ENCODE measurements around the gene HK3. TPM values are rescaled to one million over a fixed set of nuclear protein-coding genes. Genes with fewer than 3 reads are reported as not detected.
"Not testable (repeated sequence)": the region's sequence is repeated elsewhere in the genome, so short reads cannot be mapped to it uniquely, and the experiment has no call there.

Gene HK3
- total RNA-seq, 1 experiment from 2014 or later, result 1.5 TPM

- CTCF ChIA-PET, result no interaction called here
- intact Hi-C loops (cut with micrococcal nuclease; ENCODE audit: unreplicated experiment), result no loop called here
These were observed 23.2 kb downstream of the HK3 start for GRCh38 chr5:176875783-176876505.

GRCh38 chr5:176875014-176875550 is 24.1 kb downstream of the HK3 start:
- H3K27ac Mint-ChIP-seq (ENCODE audit: unreplicated experiment), result no peak overlapping the region
- no peaks in the 10 kb centered on the region for H3K4me1 Mint-ChIP-seq (ENCODE audit: low read depth, unreplicated experiment)
- CTCF ChIA-PET, result no interaction called here
- intact Hi-C loops (cut with micrococcal nuclease; ENCODE audit: unreplicated experiment), result no loop called here
- BruUV-seq (replicated peaks), result no TSS peak
- H3K9me3 Mint-ChIP-seq (ENCODE audit: low read depth, unreplicated experiment), result no peaks in the 10 kb centered on the region
- H3K4me3 Mint-ChIP-seq (ENCODE audit: low read depth, unreplicated experiment), result no peak overlapping the region
- no peak for TF ChIP-seq CTCF (IDR thresholded peaks at IDR 0.05; ENCODE audit: unreplicated experiment)
- no peaks in the 10 kb centered on the region for H3K36me3 Mint-ChIP-seq (ENCODE audit: insufficient read depth, unreplicated experiment)
- H3K27me3 Mint-ChIP-seq (ENCODE audit: unreplicated experiment), result no peaks in the 10 kb centered on the region
- DNase-seq, result no peak

More at GRCh38 chr5:176875783-176876505, 23.2 kb downstream of the HK3 start:
- DNase-seq, result no peak
- BruUV-seq (replicated peaks), result no TSS peak
- H3K4me1 Mint-ChIP-seq (ENCODE audit: low read depth, unreplicated experiment), result no peaks in the 10 kb centered on the region
- TF ChIP-seq CTCF (IDR thresholded peaks at IDR 0.05; ENCODE audit: unreplicated experiment), result no peak
- no peak overlapping the region for H3K27ac Mint-ChIP-seq (ENCODE audit: unreplicated experiment)
- H3K4me3 Mint-ChIP-seq (ENCODE audit: low read depth, unreplicated experiment), result no peak overlapping the region
- no peaks in the 10 kb centered on the region for H3K27me3 Mint-ChIP-seq (ENCODE audit: unreplicated experiment)
- no peaks in the 10 kb centered on the region for H3K36me3 Mint-ChIP-seq (ENCODE audit: insufficient read depth, unreplicated experiment)
- H3K9me3 Mint-ChIP-seq (ENCODE audit: low read depth, unreplicated experiment), result no peaks in the 10 kb centered on the region

- no peak for TF ChIP-seq CTCF (IDR thresholded peaks at IDR 0.05; ENCODE audit: unreplicated experiment)
- no peak for DNase-seq
- no TSS peak for BruUV-seq (replicated peaks)
- Mint-ChIP-seq H3K27me3 (ENCODE audit: unreplicated experiment) (no peaks in the 10 kb centered on the region), H3K4me1 (ENCODE audit: low read depth, unreplicated experiment) (no peaks in the 10 kb centered on the region), H3K27ac (ENCODE audit: unreplicated experiment) (no peak overlapping the region), H3K9me3 (ENCODE audit: low read depth, unreplicated experiment) (no peaks in the 10 kb centered on the region), H3K4me3 (ENCODE audit: low read depth, unreplicated experiment) (no peak overlapping the region), H3K36me3 (ENCODE audit: insufficient read depth, unreplicated experiment) (no peaks in the 10 kb centered on the region)
- intact Hi-C loops (cut with micrococcal nuclease; ENCODE audit: unreplicated experiment), result no loop called here
- CTCF ChIA-PET, result no interaction called here
These were observed 24.9 kb downstream of the HK3 start for GRCh38 chr5:176874198-176874780.

- CTCF ChIA-PET, result interaction anchor here (0.6 kb wide), 1 partner anchor 162 kb away, joined by 3 read pairs; no protein-coding TSS in a partner anchor
- H3K4me1 Mint-ChIP-seq (ENCODE audit: low read depth, unreplicated experiment), result no peaks in the 10 kb centered on the region
- no TSS peak for BruUV-seq (replicated peaks)
- no peaks in the 10 kb centered on the region for H3K27me3 Mint-ChIP-seq (ENCODE audit: unreplicated experiment)
- no peak overlapping the region for H3K4me3 Mint-ChIP-seq (ENCODE audit: low read depth, unreplicated experiment)
- no peak for DNase-seq
- intact Hi-C loops (cut with micrococcal nuclease; ENCODE audit: unreplicated experiment), result no loop called here
- no peak overlapping the region for H3K27ac Mint-ChIP-seq (ENCODE audit: unreplicated experiment)
- no peak for TF ChIP-seq CTCF (IDR thresholded peaks at IDR 0.05; ENCODE audit: unreplicated experiment)
- H3K9me3 Mint-ChIP-seq (ENCODE audit: low read depth, unreplicated experiment), result no peaks in the 10 kb centered on the region
- no peaks in the 10 kb centered on the region for H3K36me3 Mint-ChIP-seq (ENCODE audit: insufficient read depth, unreplicated experiment)
These were observed 25.5 kb downstream of the HK3 start for GRCh38 chr5:176873541-176874172.

GRCh38 chr5:176873011-176873410 is 26.1 kb downstream of the HK3 start:
- DNase-seq; H3K4me1 Mint-ChIP-seq (ENCODE audit: low read depth, unreplicated experiment); H3K27ac Mint-ChIP-seq (ENCODE audit: unreplicated experiment); BruUV-seq (replicated peaks); H3K9me3 Mint-ChIP-seq (ENCODE audit: low read depth, unreplicated experiment); H3K36me3 Mint-ChIP-seq (ENCODE audit: insufficient read depth, unreplicated experiment); intact Hi-C loops (cut with micrococcal nuclease; ENCODE audit: unreplicated experiment); H3K4me3 Mint-ChIP-seq (ENCODE audit: low read depth, unreplicated experiment); H3K27me3 Mint-ChIP-seq (ENCODE audit: unreplicated experiment): not testable (repeated sequence)
- CTCF ChIA-PET, result interaction anchor here (0.6 kb wide), 1 partner anchor 163 kb away, joined by 3 read pairs; no protein-coding TSS in a partner anchor

- CTCF ChIA-PET, result interaction anchor here (0.7 kb wide), 1 partner anchor 34 kb away, joined by 3 read pairs; no protein-coding TSS in a partner anchor
- BruUV-seq (replicated peaks); H3K4me1 Mint-ChIP-seq (ENCODE audit: low read depth, unreplicated experiment); DNase-seq; H3K27ac Mint-ChIP-seq (ENCODE audit: unreplicated experiment); H3K36me3 Mint-ChIP-seq (ENCODE audit: insufficient read depth, unreplicated experiment); H3K27me3 Mint-ChIP-seq (ENCODE audit: unreplicated experiment); H3K4me3 Mint-ChIP-seq (ENCODE audit: low read depth, unreplicated experiment); intact Hi-C loops (cut with micrococcal nuclease; ENCODE audit: unreplicated experiment); H3K9me3 Mint-ChIP-seq (ENCODE audit: low read depth, unreplicated experiment): not testable (repeated sequence)
These were observed 26.6 kb downstream of the HK3 start for GRCh38 chr5:176872586-176872985.

All from Calu3 (cell line).